Sigmoid colon (tissue), 7 donors: Measurements from ENCODE around the gene CLEC3B. TPM values are rescaled to one million over a fixed set of nuclear protein-coding genes. Genes with fewer than 3 reads are reported as not detected.

ENCODE experiments used
- DNase-seq: peaks from one replicate; pipeline ENCODE4 v3.0.0-alpha.2; 2019
- H3K27ac ChIP-seq, 4 donors: fragments of 200-600 bp; sonication (generic); one replicate each; pipeline ENCODE4 v1.5.1; 2016 to 2019; ENCODE audit warnings: mild to moderate bottlenecking in 1 of 4
- H3K27me3 ChIP-seq, 3 donors: fragments of 200-600 bp; sonication (generic); one replicate each; pipeline ENCODE4 v1.5.1; 2019; ENCODE audit warnings: mild to moderate bottlenecking in 1 of 3
- H3K36me3 ChIP-seq, 4 donors: fragments of 200-600 bp; sonication (generic); one replicate each; pipeline ENCODE4 v1.5.1; 2016 to 2019
- H3K4me1 ChIP-seq, 4 donors: fragments of 200-600 bp; sonication (generic); one replicate each; pipeline ENCODE4 v1.5.1; 2017 to 2019
- H3K4me3 ChIP-seq, 4 donors: fragments of 200-600 bp; sonication (generic); one replicate each; pipeline ENCODE4 v1.5.1; 2017 to 2019; ENCODE audit warnings: mild to moderate bottlenecking in 2 of 4, moderate library complexity in 1 of 4
- H3K9me3 ChIP-seq, 4 donors: fragments of 200-600 bp in 3 of 4; sonication (generic) in 3 of 4; one replicate each; pipeline versions ENCODE4 v1.5.1 to v1.6.1; 2013 to 2019
- EP300 ChIP-seq, 4 donors: sonication (generic); formaldehyde crosslinking; IDR thresholded peaks; one replicate each; pipeline ENCODE4 v1.6.1; 2017; ENCODE audit warnings: antibody characterized with exemption in 4 of 4
- POLR2A ChIP-seq, 2 donors: fragments of 450-650 bp; IDR thresholded peaks; one replicate each; pipeline ENCODE4 v1.6.1; 2016; ENCODE audit warnings: antibody characterized with exemption in 2 of 2, mild to moderate bottlenecking in 2 of 2, moderate library complexity in 2 of 2
- POLR2AphosphoS5 ChIP-seq, 4 donors: sonication (generic); formaldehyde crosslinking; IDR thresholded peaks; one replicate each; pipeline ENCODE4 v1.6.1; 2017; ENCODE audit warnings: antibody characterized with exemption in 4 of 4
- WGBS, 2 donors: extraction: QIAGEN DNeasy Blood & Tissue Kit; methylation state at CpG; one replicate each; pipeline ENCODE4 v1.1.7; 2013; 5-methylcytosine and 5-hydroxymethylcytosine counted together
- intact Hi-C: fragments of 100-400 bp; cut with DNase I; formaldehyde crosslinking; loops from one replicate; pipeline ENCODE4 v1.15.1; 2023
- polyA plus RNA-seq, 3 donors: library from polyadenylated mRNA; stranded (reverse); fragments of 200-250 nt; gene quantifications; one replicate each; pipeline ENCODE4 v1.2.3, GENCODE V29; 2013
- total RNA-seq, 4 donors: library from RNA; depleted of rRNA; stranded (reverse); fragments of >200 nt; gene quantifications; one replicate each; pipeline ENCODE4 v1.1.0, GENCODE V29; 2016
- TF ChIP-seq, protein P1 (sequence below), 4 experiments: fragments of 450-650 bp in 3 of 4; fragments of 200-600 bp in 1 of 4; IDR thresholded peaks; one replicate each; pipeline ENCODE4 v1.5.1; 2016 to 2019; ENCODE audit warnings: antibody characterized with exemption in 4 of 4, mild to moderate bottlenecking in 3 of 4, moderate library complexity in 2 of 4
- donor health status: healthy with polysubstance abuse.
- donor health status: Bipolar disorder and iron deficiency.
- donor health status: healthy.

CLEC3B gene, protein sequence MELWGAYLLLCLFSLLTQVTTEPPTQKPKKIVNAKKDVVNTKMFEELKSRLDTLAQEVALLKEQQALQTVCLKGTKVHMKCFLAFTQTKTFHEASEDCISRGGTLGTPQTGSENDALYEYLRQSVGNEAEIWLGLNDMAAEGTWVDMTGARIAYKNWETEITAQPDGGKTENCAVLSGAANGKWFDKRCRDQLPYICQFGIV
- total RNA-seq = 10 to 100 TPM; 21.3 to 97.2 (median 40.3) TPM
- polyA plus RNA-seq = 10 to 100 TPM in 2 of 3 donors, 1 to 10 TPM in 1; 8.8 to 50.5 (median 35.3) TPM

DNA sequence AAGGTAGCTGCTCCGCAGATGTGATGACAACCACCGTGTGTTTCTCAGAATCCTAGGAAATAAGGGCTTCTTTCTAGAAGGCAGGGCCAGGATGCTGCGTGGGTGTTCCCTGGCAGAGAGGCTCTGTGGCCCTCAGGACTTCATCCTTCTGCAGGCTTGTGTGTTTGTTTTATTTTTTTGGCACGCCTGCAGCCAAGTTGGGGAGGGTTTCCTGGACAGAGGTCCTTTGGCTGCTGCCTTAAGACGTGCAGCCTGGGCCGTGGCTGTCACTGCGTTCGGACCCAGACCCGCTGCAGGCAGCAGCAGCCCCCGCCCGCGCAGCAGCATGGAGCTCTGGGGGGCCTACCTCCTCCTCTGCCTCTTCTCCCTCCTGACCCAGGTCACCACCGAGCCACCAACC lies at the start of gene CLEC3B:
CLEC3B (plus strand) TSS at position 266 of the 400 bp plus-strand sequence; CDS start at position 326, 60 bp downstream.
- H3K4me1 ChIP-seq = peaks cover 0 to 68% (median 35%) of the 10 kb centered on the region in 4 donors
- intact Hi-C loops = no loop called here
- TF ChIP-seq POLR2AphosphoS5 (IDR thresholded peaks at IDR 0.05) (peak in 3 of 4 donors; percentile 21 to 29 (median 26)), POLR2A (IDR thresholded peaks at IDR 0.05) (no peak), EP300 (IDR thresholded peaks at IDR 0.05) (no peak)
- TF ChIP-seq, protein P1, sequence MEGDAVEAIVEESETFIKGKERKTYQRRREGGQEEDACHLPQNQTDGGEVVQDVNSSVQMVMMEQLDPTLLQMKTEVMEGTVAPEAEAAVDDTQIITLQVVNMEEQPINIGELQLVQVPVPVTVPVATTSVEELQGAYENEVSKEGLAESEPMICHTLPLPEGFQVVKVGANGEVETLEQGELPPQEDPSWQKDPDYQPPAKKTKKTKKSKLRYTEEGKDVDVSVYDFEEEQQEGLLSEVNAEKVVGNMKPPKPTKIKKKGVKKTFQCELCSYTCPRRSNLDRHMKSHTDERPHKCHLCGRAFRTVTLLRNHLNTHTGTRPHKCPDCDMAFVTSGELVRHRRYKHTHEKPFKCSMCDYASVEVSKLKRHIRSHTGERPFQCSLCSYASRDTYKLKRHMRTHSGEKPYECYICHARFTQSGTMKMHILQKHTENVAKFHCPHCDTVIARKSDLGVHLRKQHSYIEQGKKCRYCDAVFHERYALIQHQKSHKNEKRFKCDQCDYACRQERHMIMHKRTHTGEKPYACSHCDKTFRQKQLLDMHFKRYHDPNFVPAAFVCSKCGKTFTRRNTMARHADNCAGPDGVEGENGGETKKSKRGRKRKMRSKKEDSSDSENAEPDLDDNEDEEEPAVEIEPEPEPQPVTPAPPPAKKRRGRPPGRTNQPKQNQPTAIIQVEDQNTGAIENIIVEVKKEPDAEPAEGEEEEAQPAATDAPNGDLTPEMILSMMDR (IDR thresholded peaks at IDR 0.05) = no peak
- H3K27ac ChIP-seq = peak within 1 kb of the TSS; percentile 34 to 78 (median 66)
- H3K4me3 ChIP-seq = peak within 1 kb of the TSS in 3 of 4 donors; percentile 18 to 32 (median 23)
- WGBS, 2 donors = 35 to 45% methylated on average over 13 of the region's 13 CpGs
- H3K9me3 ChIP-seq = no peaks in the 10 kb centered on the region
- peak; percentile 80 for DNase-seq
- no peaks in the 10 kb centered on the region for H3K36me3 ChIP-seq
- H3K27me3 ChIP-seq = no peaks in the 10 kb centered on the region

DNA sequence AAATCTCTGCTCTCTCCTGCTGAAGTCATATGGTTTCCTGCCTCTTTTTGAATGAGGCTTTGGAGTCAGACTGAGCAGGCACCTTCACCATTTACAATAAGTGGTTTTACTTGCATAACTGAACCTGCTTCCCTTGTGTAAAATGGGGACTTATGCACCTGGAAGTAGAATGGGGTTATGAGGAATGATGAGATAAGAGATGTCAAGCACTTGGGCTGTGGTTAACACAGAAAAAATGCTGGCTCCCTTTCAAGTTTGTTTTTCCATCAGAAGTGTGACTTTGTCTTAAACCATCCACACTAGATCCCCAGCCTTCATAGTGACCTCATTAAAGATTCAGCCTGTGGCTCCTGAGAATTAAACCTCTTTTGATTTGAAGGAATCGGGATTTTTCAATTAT lies 44.9 kb upstream of the CLEC3B start:
- TF ChIP-seq POLR2AphosphoS5 (IDR thresholded peaks at IDR 0.05) (no peak), EP300 (IDR thresholded peaks at IDR 0.05) (no peak), POLR2A (IDR thresholded peaks at IDR 0.05) (no peak)
- TF ChIP-seq, protein P1 (IDR thresholded peaks at IDR 0.05) = no peak
- Histone ChIP-seq H3K4me1 (peaks cover 0 to 44% (median 18%) of the 10 kb centered on the region in 4 donors), H3K27me3 (no peaks in the 10 kb centered on the region), H3K27ac (no peak overlapping the region), H3K4me3 (no peak overlapping the region), H3K9me3 (no peaks in the 10 kb centered on the region), H3K36me3 (peaks cover 0 to 3% (median 0%) of the 10 kb centered on the region in 4 donors)
- DNase-seq = no peak
- WGBS, 2 donors = 94% methylated on average over 1 of the region's 1 CpG
- intact Hi-C loops = no loop called here

DNA sequence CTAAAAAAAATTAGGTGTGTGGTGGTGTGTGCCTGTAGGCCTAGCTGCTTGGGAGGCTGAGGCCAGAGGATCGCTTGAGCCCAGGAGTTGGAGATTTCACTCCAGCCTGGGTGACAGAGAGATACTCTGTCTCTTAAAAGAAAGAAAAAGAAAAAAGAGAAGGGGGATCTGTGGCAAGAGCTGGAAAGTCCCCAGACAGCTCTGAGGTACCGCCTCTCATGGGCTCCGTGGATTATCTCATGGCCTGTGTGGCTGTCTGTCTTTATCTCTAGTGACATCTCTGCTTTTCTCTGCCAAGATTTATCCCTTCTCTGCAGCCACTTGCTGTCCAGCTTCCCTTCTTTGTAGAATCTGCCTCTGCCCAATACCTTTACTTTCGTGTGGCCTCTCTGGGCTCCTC lies 44.4 kb upstream of the CLEC3B start:
- 76 to 95% methylated on average over 4 of the region's 4 CpGs for WGBS, 2 donors
- Histone ChIP-seq H3K27ac (no peak overlapping the region), H3K36me3 (peaks cover 0 to 3% (median 0%) of the 10 kb centered on the region in 4 donors), H3K9me3 (no peaks in the 10 kb centered on the region), H3K4me3 (no peak overlapping the region), H3K4me1 (peaks cover 0 to 41% (median 16%) of the 10 kb centered on the region in 4 donors), H3K27me3 (no peaks in the 10 kb centered on the region)
- no peak for DNase-seq
- intact Hi-C loops = no loop called here
- TF ChIP-seq POLR2AphosphoS5 (IDR thresholded peaks at IDR 0.05) = no peak
- TF ChIP-seq, protein P1 (IDR thresholded peaks at IDR 0.05) = no peak
- no peak for TF ChIP-seq POLR2A (IDR thresholded peaks at IDR 0.05)
- no peak for TF ChIP-seq EP300 (IDR thresholded peaks at IDR 0.05)

DNA sequence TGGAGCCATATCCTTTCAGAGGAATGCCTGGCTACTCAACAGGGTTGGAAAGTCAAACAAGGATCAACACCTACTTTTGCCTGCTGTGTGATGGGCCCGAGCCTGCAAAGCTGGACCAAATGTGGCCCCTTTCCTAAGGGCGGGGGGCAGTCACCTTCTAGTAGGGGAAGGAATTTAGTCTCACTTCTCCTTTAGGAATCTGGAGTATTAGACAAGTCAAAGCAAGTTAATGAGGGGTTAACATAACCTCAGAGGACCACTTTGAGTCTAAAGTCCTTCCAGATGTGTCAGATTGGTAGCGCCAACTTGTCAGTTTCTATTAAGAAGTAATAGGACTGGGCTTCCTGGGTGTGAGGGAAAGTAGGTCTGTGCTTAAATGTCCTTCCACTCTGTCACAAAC lies 43.3 kb upstream of the CLEC3B start:
- Histone ChIP-seq H3K4me1 (peaks cover 0 to 31% (median 6%) of the 10 kb centered on the region in 4 donors), H3K4me3 (no peak overlapping the region), H3K27ac (no peak overlapping the region), H3K27me3 (no peaks in the 10 kb centered on the region), H3K36me3 (peaks cover 0 to 3% (median 0%) of the 10 kb centered on the region in 4 donors), H3K9me3 (no peaks in the 10 kb centered on the region)
- intact Hi-C loops = no loop called here
- no peak for TF ChIP-seq POLR2AphosphoS5 (IDR thresholded peaks at IDR 0.05)
- no peak for TF ChIP-seq POLR2A (IDR thresholded peaks at IDR 0.05)
- WGBS, 2 donors = 91 to 93% methylated on average over 3 of the region's 3 CpGs
- DNase-seq = no peak

DNA sequence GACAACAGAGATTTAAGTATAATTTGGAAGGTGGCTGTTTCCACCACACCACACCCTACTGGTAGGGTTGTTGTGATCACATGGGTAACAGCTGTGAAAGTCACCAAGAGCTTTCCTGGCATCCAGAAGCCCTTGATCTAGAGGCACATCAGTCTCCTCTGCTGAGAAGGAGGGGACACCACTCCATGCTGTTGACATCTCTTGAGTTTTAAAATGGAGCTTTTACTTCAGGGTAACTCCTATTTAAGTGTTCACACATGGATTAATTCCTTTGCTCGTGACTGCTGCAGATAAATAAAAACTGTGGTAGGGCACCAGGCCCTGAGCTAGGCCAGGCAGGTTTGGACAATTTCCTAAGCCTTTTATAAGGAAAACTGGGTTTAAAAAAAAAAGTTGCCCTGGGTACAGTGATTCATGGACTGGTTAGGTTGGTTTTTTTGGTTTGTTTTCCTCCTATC lies 42.6 kb upstream of the CLEC3B start:
- Histone ChIP-seq H3K27ac (no peak overlapping the region), H3K27me3 (no peaks in the 10 kb centered on the region), H3K9me3 (no peaks in the 10 kb centered on the region), H3K36me3 (peaks cover 0 to 3% (median 0%) of the 10 kb centered on the region in 4 donors), H3K4me1 (peaks cover 0 to 24% (median 2%) of the 10 kb centered on the region in 4 donors), H3K4me3 (no peak overlapping the region)
- TF ChIP-seq POLR2A (IDR thresholded peaks at IDR 0.05) (no peak), POLR2AphosphoS5 (IDR thresholded peaks at IDR 0.05) (no peak), EP300 (IDR thresholded peaks at IDR 0.05) (no peak)
- TF ChIP-seq, protein P1 (IDR thresholded peaks at IDR 0.05) = no peak
- intact Hi-C loops = no loop called here
- 32 to 58% methylated on average over 1 of the region's 1 CpG for WGBS, 2 donors
- no peak for DNase-seq
